Measurements from ENCODE around the gene KCNAB1. TPM values are rescaled to one million over a fixed set of nuclear protein-coding genes. Genes with fewer than 3 reads are reported as not detected.
A peak's percentile ranks its signal among the peaks of the same experiment; 100 is the strongest.

The KCNAB1 gene
- total and polyA plus RNA-seq, 10 of the 15 experiments (the other 5 are each of a cell fraction or from before 2014, with no cell fraction given): 0.11 to 0.69 (median 0.43) TPM; not detected in 6

DNA sequence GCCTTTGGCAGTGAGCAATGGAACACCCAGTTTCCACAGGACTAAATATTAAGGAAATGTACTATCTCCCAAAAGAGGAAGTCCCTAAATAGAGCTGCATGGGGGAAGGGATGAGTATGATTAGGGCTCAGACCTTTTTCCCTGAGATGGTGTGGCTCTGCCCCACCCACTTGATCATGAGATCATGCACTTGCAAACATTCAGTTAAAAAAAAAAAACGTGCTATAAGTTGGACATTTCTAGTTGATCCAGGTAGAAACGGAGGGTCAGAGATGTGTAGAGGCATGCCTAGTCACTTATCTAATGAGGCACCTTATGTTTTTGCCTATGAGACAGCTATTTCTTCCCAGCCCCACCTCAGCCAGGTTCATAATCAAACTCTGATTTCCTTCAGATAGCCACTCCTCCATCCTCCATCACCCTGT is 459.1 kb downstream of the KCNAB1 start:
- Histone ChIP-seq H4K20me1 (ENCODE audit: control insufficient read depth, insufficient read depth) (no peaks in the 10 kb centered on the region), H3K79me2 (ENCODE audit: control insufficient read depth, insufficient read depth, low read length) (no peaks in the 10 kb centered on the region), H3K4me2 (ENCODE audit: control insufficient read depth, insufficient read depth) (no peak overlapping the region), H3K36me3 (ENCODE audit: control insufficient read depth in 2 of 2, insufficient read depth in 2 of 2, low read length in 1 of 2) (no peaks in the 10 kb centered on the region), H3K4me3 (no peak overlapping the region), H2AFZ (ENCODE audit: control insufficient read depth, low read depth, low read length) (no peak overlapping the region), H3K9me3 (replicated peaks; ENCODE audit: control insufficient read depth, insufficient read depth, low read length) (no peaks in the 10 kb centered on the region; the same call in 1 of the 3 replicates), H3K27me3 (replicated peaks in 1 of 2; ENCODE audit: control insufficient read depth in 2 of 2, insufficient read depth in 2 of 2, low read length in 1 of 2) (no peaks in the 10 kb centered on the region), H3K4me1 (ENCODE audit: control insufficient read depth, insufficient read depth, low read length) (peaks cover 20% of the 10 kb centered on the region; the same call in 1 of the 2 replicates), H3K9ac (ENCODE audit: control insufficient read depth, insufficient read depth, low read length) (no peak overlapping the region), H3K27ac (ENCODE audit: control insufficient read depth, insufficient read depth) (no peak overlapping the region)
- TF ChIP-seq MEF2B (IDR thresholded peaks at IDR 0.05; ENCODE audit: partially characterized antibody, poor library complexity, severe bottlenecking) (no peak), SPI1 (IDR thresholded peaks at IDR 0.05; ENCODE audit: borderline replicate concordance, insufficient read depth, low read depth, low read length) (peak; percentile 67; the same call in 1 of the 2 replicates)
- TF ChIP-seq, protein P1, sequence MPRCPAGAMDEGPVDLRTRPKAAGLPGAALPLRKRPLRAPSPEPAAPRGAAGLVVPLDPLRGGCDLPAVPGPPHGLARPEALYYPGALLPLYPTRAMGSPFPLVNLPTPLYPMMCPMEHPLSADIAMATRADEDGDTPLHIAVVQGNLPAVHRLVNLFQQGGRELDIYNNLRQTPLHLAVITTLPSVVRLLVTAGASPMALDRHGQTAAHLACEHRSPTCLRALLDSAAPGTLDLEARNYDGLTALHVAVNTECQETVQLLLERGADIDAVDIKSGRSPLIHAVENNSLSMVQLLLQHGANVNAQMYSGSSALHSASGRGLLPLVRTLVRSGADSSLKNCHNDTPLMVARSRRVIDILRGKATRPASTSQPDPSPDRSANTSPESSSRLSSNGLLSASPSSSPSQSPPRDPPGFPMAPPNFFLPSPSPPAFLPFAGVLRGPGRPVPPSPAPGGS (IDR thresholded peaks at IDR 0.05; ENCODE audit: borderline replicate concordance, insufficient read depth, low read depth, low read length, poor library complexity, severe bottlenecking): no peak
- FAIRE-seq (no peak), ATAC-seq (no peak), DNase-seq (ENCODE audit: low read depth, low spot score) (no peak)
- intact Hi-C loops (cut with micrococcal nuclease; ENCODE audit: unreplicated experiment) (no loop called here), in situ Hi-C loops (cut with MboI) (no loop called here)
- ChIA-PET RAD21 (ENCODE audit: unreplicated experiment) (no interaction called here), SMC1A (ENCODE audit: uncharacterized antibody, unreplicated experiment) (no interaction called here), POLR2A (no interaction called here), CTCF (no interaction called here)
- 75% methylated on average over 2 of the region's 2 CpGs for WGBS (ENCODE audit: insufficient coverage, insufficient replicate concordance, low lambda C conversion rate, missing lambda C conversion rate)
- no TSS peak for BruUV-seq (replicated peaks)

DNA sequence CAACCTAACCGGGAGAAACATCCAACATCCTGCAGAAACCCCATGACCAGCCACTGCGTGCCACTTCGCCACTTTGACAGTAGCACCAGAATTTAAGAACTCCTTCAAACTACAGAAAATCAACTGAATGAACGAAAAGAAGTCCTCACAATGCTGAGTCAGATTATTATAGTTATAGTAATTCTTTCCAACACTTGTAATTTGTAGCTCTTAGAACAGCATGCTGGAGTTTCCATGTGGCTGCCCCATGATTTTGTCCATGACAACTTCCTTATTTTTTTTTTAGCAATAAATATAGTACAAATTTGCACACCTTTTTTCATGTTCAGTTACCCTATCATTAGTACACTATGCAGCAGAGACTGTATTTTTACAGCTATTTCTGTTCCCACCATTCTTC is 460.7 kb downstream of the KCNAB1 start:
- ChIA-PET POLR2A (interaction anchor here (0.5 kb wide), 1 partner anchor 30 kb away, joined by 3 read pairs; no protein-coding TSS in a partner anchor), SMC1A (ENCODE audit: uncharacterized antibody, unreplicated experiment) (interaction anchor here (0.9 to 1.0 kb wide), 2 partner anchors 17 to 87 kb away, joined by 3 read pairs; no protein-coding TSS in a partner anchor), RAD21 (ENCODE audit: unreplicated experiment) (no interaction called here), CTCF (interaction anchor here (0.6 to 1.1 kb wide), 2 partner anchors 10 to 119 kb away, joined by 3 read pairs; no protein-coding TSS in a partner anchor)
- FAIRE-seq (no peak), ATAC-seq (no peak), DNase-seq (ENCODE audit: low read depth, low spot score) (no peak)
- no TSS peak for BruUV-seq (replicated peaks)
- no peak overlapping the region for H3K4me2 ChIP-seq (ENCODE audit: control insufficient read depth, insufficient read depth)
- no peaks in the 10 kb centered on the region; the same call in 1 of the 3 replicates for H3K9me3 ChIP-seq (replicated peaks; ENCODE audit: control insufficient read depth, insufficient read depth, low read length)
- H3K4me3 ChIP-seq: no peak overlapping the region
- in situ Hi-C loops (cut with MboI): no loop called here
- no peaks in the 10 kb centered on the region for H3K36me3 ChIP-seq (ENCODE audit: control insufficient read depth in 2 of 2, insufficient read depth in 2 of 2, low read length in 1 of 2)
- H3K79me2 ChIP-seq (ENCODE audit: control insufficient read depth, insufficient read depth, low read length): no peaks in the 10 kb centered on the region
- H2AFZ ChIP-seq (ENCODE audit: control insufficient read depth, low read depth, low read length): no peak overlapping the region
- no peaks in the 10 kb centered on the region for H3K27me3 ChIP-seq (replicated peaks in 1 of 2; ENCODE audit: control insufficient read depth in 2 of 2, insufficient read depth in 2 of 2, low read length in 1 of 2)
- intact Hi-C loops (cut with micrococcal nuclease; ENCODE audit: unreplicated experiment): no loop called here
- 100% methylated on average over 4 of the region's 4 CpGs for WGBS (ENCODE audit: insufficient coverage, insufficient replicate concordance, low lambda C conversion rate, missing lambda C conversion rate)
- H3K4me1 ChIP-seq (ENCODE audit: control insufficient read depth, insufficient read depth, low read length): peaks cover 20% of the 10 kb centered on the region; the same call in 1 of the 2 replicates
- no peak overlapping the region for H3K27ac ChIP-seq (ENCODE audit: control insufficient read depth, insufficient read depth)
- no peaks in the 10 kb centered on the region for H4K20me1 ChIP-seq (ENCODE audit: control insufficient read depth, insufficient read depth)
- no peak overlapping the region for H3K9ac ChIP-seq (ENCODE audit: control insufficient read depth, insufficient read depth, low read length)
- TF ChIP-seq, protein P2, sequence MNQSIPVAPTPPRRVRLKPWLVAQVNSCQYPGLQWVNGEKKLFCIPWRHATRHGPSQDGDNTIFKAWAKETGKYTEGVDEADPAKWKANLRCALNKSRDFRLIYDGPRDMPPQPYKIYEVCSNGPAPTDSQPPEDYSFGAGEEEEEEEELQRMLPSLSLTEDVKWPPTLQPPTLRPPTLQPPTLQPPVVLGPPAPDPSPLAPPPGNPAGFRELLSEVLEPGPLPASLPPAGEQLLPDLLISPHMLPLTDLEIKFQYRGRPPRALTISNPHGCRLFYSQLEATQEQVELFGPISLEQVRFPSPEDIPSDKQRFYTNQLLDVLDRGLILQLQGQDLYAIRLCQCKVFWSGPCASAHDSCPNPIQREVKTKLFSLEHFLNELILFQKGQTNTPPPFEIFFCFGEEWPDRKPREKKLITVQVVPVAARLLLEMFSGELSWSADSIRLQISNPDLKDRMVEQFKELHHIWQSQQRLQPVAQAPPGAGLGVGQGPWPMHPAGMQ (IDR thresholded peaks at IDR 0.05; ENCODE audit: borderline replicate concordance): no peak
- no peak for TF ChIP-seq ATF7 (IDR thresholded peaks at IDR 0.05; ENCODE audit: low read depth)
- TF ChIP-seq MEF2A (IDR thresholded peaks at IDR 0.05; ENCODE audit: insufficient read depth, low read depth, low read length): no peak
- TF ChIP-seq, protein P3, sequence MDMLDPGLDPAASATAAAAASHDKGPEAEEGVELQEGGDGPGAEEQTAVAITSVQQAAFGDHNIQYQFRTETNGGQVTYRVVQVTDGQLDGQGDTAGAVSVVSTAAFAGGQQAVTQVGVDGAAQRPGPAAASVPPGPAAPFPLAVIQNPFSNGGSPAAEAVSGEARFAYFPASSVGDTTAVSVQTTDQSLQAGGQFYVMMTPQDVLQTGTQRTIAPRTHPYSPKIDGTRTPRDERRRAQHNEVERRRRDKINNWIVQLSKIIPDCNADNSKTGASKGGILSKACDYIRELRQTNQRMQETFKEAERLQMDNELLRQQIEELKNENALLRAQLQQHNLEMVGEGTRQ (IDR thresholded peaks at IDR 0.05; ENCODE audit: borderline replicate concordance, low read depth, low read length): no peak
- no peak for TF ChIP-seq SMARCA5 (IDR thresholded peaks at IDR 0.05)
- TF ChIP-seq, protein P4, sequence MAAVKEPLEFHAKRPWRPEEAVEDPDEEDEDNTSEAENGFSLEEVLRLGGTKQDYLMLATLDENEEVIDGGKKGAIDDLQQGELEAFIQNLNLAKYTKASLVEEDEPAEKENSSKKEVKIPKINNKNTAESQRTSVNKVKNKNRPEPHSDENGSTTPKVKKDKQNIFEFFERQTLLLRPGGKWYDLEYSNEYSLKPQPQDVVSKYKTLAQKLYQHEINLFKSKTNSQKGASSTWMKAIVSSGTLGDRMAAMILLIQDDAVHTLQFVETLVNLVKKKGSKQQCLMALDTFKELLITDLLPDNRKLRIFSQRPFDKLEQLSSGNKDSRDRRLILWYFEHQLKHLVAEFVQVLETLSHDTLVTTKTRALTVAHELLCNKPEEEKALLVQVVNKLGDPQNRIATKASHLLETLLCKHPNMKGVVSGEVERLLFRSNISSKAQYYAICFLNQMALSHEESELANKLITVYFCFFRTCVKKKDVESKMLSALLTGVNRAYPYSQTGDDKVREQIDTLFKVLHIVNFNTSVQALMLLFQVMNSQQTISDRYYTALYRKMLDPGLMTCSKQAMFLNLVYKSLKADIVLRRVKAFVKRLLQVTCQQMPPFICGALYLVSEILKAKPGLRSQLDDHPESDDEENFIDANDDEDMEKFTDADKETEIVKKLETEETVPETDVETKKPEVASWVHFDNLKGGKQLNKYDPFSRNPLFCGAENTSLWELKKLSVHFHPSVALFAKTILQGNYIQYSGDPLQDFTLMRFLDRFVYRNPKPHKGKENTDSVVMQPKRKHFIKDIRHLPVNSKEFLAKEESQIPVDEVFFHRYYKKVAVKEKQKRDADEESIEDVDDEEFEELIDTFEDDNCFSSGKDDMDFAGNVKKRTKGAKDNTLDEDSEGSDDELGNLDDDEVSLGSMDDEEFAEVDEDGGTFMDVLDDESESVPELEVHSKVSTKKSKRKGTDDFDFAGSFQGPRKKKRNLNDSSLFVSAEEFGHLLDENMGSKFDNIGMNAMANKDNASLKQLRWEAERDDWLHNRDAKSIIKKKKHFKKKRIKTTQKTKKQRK (IDR thresholded peaks at IDR 0.05; ENCODE audit: low read depth, low read length): no peak
